ENCODE measurements around the gene VWA5B2.
A peak's percentile ranks its signal among the peaks of the same experiment; 100 is the strongest.

Gene VWA5B2

GRCh38 chr3:184229394-184230080 is at the start of gene VWA5B2:
TSS of gene VWA5B2 (plus strand) at chr3:184229585. CDS start at chr3:184230529, 944 bp downstream.
- DNase-seq (ENCODE audit: low read depth): peak; percentile 68

DNA sequence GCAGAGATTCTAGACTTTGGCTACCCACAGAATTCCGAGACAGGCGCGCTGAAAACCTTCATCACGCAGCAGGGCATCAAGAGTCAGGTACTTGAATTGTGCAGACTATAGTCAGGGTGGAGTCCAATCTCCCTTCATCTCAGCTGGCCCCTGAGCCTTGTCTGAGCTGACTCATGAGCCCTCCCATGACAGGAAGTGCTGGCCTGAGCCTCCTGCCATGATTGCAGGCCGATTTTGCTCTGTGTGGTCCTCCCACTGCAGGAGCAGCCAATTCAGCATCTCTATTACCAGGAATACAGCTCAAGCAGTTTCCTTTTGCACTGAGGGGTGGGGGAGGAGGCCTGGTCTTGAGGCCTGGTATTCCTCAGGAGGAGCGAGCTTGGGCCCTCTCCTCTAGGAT is 49.2 kb upstream of the VWA5B2 start:
- DNase-seq (ENCODE audit: low read depth): no peak

DNA sequence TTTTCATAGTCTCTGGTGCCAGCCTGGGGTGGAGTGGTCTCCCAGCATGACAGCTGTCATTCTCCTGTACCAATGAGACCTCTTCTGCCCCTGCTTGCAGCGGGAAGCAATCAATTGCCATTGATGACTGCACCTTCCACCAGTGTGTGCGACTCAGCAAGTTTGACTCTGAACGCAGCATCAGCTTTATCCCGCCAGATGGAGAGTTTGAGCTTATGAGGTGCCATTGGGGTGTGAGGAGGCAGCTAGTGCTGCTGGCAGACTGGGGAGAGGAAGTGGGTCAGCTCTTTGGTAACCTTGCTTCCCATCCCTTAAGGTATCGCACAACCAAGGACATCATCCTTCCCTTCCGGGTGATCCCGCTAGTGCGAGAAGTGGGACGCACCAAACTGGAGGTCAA is 47.8 kb upstream of the VWA5B2 start:
- no peak for DNase-seq (ENCODE audit: low read depth)

DNA sequence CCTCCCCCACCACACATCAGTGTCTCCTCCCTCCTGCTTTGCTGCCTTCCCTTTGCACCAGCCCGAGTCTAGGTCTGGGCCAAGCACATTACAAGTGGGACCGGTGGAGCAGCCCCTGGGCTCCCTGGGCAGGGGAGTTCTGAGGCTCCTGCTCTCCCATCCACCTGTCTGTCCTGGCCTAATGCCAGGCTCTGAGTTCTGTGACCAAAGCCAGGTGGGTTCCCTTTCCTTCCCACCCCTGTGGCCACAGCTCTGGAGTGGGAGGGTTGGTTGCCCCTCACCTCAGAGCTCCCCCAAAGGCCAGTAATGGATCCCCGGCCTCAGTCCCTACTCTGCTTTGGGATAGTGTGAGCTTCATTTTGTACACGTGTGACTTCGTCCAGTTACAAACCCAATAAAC is 45.7 kb upstream of the VWA5B2 start:
- no peak for DNase-seq (ENCODE audit: low read depth)

- DNase-seq (ENCODE audit: low read depth): no peak
These were observed 44.7 kb upstream of the VWA5B2 start for GRCh38 chr3:184184546-184185230.

DNA sequence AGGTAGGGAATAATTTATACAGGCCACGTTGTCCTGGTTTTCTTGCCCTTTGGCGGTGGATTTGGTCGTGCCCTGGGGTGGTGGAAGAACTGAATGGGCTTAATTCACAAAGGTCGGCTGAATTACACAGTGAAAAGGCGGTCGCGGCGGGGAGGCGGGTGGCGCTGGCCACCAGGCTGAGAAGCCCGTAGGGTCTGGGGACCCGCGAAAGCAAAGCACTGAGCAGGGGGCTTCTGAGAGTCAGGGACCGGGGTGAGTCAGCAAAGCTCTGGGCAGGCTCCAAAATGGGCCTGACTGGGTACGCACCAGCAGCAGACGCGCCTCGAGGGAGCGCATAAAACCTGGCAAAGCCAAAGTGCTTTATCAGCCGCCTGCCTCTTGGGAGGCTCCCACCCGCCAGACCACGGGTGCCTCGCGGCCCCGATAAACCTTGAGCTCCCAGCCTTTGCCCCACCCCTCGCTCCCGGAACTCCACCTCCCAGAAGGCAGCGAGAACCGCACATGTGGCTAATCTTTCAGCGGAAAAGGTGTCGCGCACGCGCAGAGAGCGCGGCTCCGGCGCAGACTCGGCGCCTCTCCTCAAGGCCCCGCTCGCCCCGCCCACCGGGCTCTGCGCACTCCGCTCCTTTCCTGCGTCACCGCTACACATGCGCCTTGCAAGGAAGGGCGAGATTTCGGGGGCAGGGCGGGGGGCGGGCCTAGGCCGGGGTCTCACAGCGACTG is 43.8 kb upstream of the VWA5B2 start:
- peak; percentile 100 for DNase-seq (ENCODE audit: low read depth)

- no peak for DNase-seq (ENCODE audit: low read depth)
These were observed 43.0 kb upstream of the VWA5B2 start, which contains the start of gene ABCF3 for GRCh38 chr3:184186184-184186901. TSS of gene ABCF3 (plus strand) at chr3:184186199. CDS start at chr3:184186208, 9 bp downstream.

- DNase-seq (ENCODE audit: low read depth): no peak
These were observed 42.5 kb upstream of the VWA5B2 start for GRCh38 chr3:184186902-184187207.

DNA sequence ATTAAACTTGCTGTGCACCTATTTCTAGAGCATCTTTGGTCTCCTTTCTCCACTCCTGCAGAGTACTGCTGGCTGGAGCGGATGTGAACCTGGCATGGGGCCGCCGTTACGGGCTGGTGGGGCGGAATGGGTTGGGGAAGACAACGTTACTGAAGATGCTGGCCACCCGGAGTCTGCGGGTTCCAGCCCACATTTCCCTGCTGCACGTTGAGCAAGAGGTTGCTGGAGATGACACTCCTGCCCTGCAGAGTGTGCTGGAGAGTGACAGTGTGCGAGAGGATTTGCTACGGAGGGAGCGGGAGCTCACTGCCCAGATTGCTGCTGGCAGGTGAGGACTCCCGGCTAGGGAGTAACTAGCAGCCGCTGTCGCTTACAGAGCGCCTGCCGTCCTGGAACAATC is 41.3 kb upstream of the VWA5B2 start:
- no peak for DNase-seq (ENCODE audit: low read depth)

GRCh38 chr3:184189421-184189820 is 40.0 kb upstream of the VWA5B2 start:
- no peak for DNase-seq (ENCODE audit: low read depth)

DNA sequence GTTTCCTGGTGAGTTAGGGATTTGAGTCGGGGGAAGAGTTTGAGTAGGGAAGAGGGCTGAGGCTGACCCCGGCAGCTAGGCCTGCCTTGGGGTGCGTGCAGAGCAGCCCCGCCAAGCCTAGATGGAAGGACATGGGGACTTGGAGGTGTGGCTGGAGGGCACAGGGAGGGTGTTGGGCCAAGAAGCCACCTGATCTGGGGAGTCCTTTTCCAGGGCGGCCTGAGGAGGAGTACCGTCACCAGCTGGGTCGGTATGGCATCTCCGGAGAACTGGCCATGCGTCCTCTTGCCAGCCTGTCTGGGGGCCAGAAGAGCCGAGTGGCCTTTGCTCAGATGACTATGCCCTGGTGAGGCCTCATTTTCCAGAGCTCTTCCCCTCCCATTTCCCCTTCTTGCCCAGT is 36.5 kb upstream of the VWA5B2 start:
- no peak for DNase-seq (ENCODE audit: low read depth)

DNA sequence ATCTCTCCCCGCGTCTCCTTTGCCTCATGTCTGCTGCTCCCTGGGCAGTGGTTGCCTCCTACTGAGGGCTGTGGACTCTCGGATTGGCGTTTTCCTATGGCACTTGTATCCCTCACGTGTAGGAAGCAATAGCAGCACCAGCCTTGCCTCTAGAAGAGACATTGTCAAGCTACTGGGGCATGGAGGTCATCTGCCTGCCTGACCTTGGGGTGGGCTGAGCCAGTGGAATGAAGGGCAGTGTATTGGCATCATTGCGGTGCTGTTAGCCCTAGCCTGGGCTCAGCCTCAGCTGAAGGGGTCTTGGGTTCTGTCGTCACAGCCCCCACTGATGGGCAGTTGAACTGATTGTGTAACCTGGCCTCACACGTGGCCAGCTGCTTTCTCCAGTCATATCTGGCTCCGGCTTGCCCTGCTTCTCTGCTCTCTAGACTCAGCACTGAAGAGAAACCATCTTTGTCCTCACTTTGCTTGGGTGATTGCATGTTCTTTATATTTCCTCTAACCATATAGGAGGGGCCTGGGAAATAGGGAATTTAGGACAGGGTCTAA is 35.3 kb upstream of the VWA5B2 start:
- no peak for DNase-seq (ENCODE audit: low read depth)

- no peak for DNase-seq (ENCODE audit: low read depth)
These were observed 32.8 kb upstream of the VWA5B2 start for GRCh38 chr3:184196536-184196935.

GRCh38 chr3:184198509-184198908 is 30.9 kb upstream of the VWA5B2 start:
- DNase-seq (ENCODE audit: low read depth): no peak

DNA sequence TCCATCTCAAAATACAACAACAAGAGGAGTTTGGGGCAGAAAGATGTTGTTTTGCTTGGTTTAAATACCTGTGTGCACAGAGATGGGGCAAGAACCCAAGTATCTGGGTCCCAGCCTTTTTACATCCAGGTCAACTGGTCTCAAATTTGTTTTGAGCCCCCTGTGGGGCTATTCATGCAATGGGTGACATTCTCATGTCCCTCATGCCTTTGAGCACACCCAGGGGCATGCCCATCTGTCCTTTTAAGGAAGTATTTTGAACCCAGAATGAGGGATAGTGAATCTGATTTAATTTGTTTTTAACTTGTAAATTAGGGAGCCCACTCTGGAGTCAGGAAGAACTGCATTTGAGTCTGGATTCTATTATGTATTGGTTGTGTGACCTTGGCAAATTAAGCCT is 28.6 kb upstream of the VWA5B2 start:
- DNase-seq (ENCODE audit: low read depth): no peak

- no peak for DNase-seq (ENCODE audit: low read depth)
These were observed 25.9 kb upstream of the VWA5B2 start for GRCh38 chr3:184203526-184203925.

DNA sequence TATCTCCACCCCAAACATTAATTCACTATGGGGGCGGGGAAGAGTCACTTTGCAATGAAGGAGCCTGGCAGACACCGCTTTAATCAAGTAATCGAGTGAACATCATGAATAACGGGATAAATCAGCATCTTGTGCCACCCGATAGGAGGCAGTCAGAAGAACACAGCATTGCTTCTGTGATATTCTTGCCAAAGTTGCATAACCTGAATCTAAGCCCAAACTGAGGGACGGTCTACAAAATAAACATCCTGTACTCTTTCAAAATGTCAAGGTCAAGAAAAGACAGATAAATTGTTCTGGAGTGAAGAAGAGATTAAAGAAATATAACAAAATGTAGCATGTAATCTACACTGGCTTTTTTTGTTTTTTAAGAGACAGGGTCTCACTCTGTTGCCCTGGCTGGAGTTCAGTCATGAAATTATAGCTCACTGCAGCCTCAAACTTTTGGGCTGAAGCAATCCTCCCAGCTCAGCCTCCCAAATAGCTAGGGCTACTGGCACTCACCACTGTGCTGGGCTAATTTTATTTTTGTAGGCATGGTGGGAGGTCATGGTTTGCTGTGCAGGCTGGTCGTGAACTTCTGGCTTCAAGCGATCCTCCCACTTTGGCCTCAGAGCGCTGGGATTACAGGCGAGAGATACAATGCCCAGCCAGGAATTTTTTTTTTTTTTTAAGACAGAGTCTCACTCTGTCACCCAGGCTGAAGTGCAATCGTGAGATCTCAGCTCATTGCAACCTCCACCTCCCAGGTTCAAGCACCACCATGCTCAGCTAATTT is 20.1 kb upstream of the VWA5B2 start:
- DNase-seq (ENCODE audit: low read depth): no peak

- DNase-seq (ENCODE audit: low read depth): no peak
These were observed 18.1 kb upstream of the VWA5B2 start for GRCh38 chr3:184211297-184211696.

GRCh38 chr3:184211718-184212117 is 17.7 kb upstream of the VWA5B2 start:
- DNase-seq (ENCODE audit: low read depth): no peak

DNA sequence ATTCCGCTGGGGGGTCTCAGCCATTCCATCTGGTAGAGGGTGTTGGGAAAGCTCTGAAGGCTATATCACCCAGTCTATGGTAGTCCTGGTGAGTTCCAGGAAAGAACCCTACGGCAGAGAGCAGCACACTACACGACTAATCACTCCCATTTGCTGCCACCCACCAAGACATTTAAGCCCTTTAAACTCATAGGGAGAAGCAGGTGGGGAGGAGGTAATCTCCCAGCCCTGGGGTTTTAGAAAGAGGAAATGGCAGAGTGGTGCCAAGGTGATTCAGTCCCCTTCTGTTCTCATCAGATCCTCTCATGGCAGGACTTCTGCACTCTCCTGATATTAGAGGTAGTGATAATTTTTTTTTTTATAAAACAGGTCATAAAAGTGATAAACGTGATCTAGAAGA is 10.6 kb upstream of the VWA5B2 start:
- DNase-seq (ENCODE audit: low read depth): no peak

DNA sequence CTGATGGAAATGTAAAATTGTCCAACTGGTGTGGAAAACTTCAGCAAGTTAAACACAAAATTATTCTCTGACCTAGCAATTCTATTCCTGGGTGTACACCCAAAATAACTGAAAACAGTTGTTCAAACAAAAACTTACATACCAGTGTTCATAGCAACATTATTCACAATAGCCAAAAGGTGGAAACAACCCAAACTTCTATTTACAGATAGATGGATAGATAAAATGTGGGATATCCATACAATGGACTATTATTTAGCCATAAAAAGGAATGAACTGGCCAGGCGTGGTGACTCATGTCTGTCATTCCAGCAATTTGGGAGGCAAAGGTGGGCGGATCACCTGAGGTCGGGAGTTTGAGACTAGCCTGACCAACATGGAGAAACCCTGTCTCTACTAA is 6.9 kb upstream of the VWA5B2 start:
- no peak for DNase-seq (ENCODE audit: low read depth)

- no peak for DNase-seq (ENCODE audit: low read depth)
These were observed 5.4 kb upstream of the VWA5B2 start for GRCh38 chr3:184223946-184224345.

All from stimulated activated CD8-positive, alpha-beta memory T cell treated with anti-CD3 and anti-CD28 coated beads, Interleukin-12 subunit alpha, Interleukin-12 subunit beta, amount 100 ng/mL, for 4 hours (primary cell).